NCI-H2171 treated with DMSO at 0.1 percent for 48 hours (cell line): ENCODE measurements around the gene ADGRL3.
"Not testable (repeated sequence)": the region's sequence is repeated elsewhere in the genome, so short reads cannot be mapped to it uniquely, and the experiment has no call there.

Experiments
- DNase-seq: peaks from one replicate; lab custom pipeline; 2025; lab: John Stamatoyannopoulos, UW

The ADGRL3 gene

GRCh38 chr4:61205066-61205465, 4.9 kb downstream of the ADGRL3 start:
- DNase-seq: no peak

GRCh38 chr4:61207156-61207555, 7.0 kb downstream of the ADGRL3 start:
- not testable (repeated sequence) for DNase-seq

GRCh38 chr4:61210186-61210939, 10.2 kb downstream of the ADGRL3 start:
- DNase-seq: no peak

- no peak for DNase-seq
Measured at GRCh38 chr4:61211781-61212180, 11.7 kb downstream of the ADGRL3 start.

GRCh38 chr4:61212788-61213187, 12.7 kb downstream of the ADGRL3 start:
- DNase-seq: no peak

- no peak for DNase-seq
Measured at GRCh38 chr4:61214680-61215079, 14.6 kb downstream of the ADGRL3 start.

- DNase-seq: no peak
Measured at GRCh38 chr4:61217222-61217621, 17.1 kb downstream of the ADGRL3 start.

GRCh38 chr4:61220556-61220955, 20.4 kb downstream of the ADGRL3 start:
- DNase-seq: no peak

- DNase-seq: no peak
Measured at GRCh38 chr4:61223385-61223784, 23.3 kb downstream of the ADGRL3 start.

- no peak for DNase-seq
Measured at GRCh38 chr4:61224573-61224972, 24.4 kb downstream of the ADGRL3 start.

GRCh38 chr4:61225656-61226055, 25.5 kb downstream of the ADGRL3 start:
- DNase-seq: no peak

GRCh38 chr4:61231421-61231820, 31.3 kb downstream of the ADGRL3 start:
- DNase-seq: no peak

GRCh38 chr4:61239250-61239649, 39.1 kb downstream of the ADGRL3 start:
- DNase-seq: no peak

GRCh38 chr4:61243962-61244361, 43.8 kb downstream of the ADGRL3 start:
- DNase-seq: no peak

GRCh38 chr4:61245069-61245714, 45.1 kb downstream of the ADGRL3 start:
- DNase-seq: no peak

GRCh38 chr4:61246034-61246433, 45.9 kb downstream of the ADGRL3 start:
- DNase-seq: peak; percentile 67

- DNase-seq: no peak
Measured at GRCh38 chr4:61248705-61249104, 48.6 kb downstream of the ADGRL3 start.

- DNase-seq: peak; percentile 68
Measured at GRCh38 chr4:61251129-61251528, 51.0 kb downstream of the ADGRL3 start.

- DNase-seq: no peak
Measured at GRCh38 chr4:61254406-61254805, 54.3 kb downstream of the ADGRL3 start.

GRCh38 chr4:61273233-61273632, 73.1 kb downstream of the ADGRL3 start:
- DNase-seq: no peak

- DNase-seq: no peak
Measured at GRCh38 chr4:61274286-61274685, 74.2 kb downstream of the ADGRL3 start.

GRCh38 chr4:61275241-61275640, 75.1 kb downstream of the ADGRL3 start:
- no peak for DNase-seq

GRCh38 chr4:61276029-61276428, 75.9 kb downstream of the ADGRL3 start:
- no peak for DNase-seq
